NCI-H1417 treated with DMSO at 0.1 percent for 48 hours (cell line): ENCODE data around the gene PARN.
"Not testable (repeated sequence)": the region's sequence is repeated elsewhere in the genome, so short reads cannot be mapped to it uniquely, and the experiment has no call there.

Source experiments
- DNase-seq: peaks from one replicate; lab custom pipeline; 2025; lab: John Stamatoyannopoulos, UW

Gene PARN

DNA sequence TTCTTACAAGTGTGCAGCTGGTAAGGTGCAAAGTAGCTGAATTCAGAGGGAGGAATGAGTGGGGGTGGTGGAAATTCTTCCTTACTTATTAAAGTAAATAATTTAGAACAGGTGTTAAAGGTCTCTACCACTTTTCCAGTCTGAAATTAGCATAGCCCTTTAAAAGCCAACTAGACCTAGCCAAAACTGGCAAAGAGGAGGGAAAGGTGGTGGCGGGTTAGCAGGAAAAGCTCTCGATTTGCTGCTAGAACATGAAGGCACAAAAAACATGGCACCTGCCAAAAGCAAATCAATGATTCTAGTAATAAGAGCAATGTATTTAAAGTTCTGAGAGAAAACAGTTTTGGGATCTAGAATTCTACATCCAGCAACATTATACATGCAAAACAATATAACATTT, 157.7 kb downstream of the PARN start:
- DNase-seq = no peak

GRCh38 chr16:14470788-14471187, 159.3 kb downstream of the PARN start:
- DNase-seq = no peak

DNA sequence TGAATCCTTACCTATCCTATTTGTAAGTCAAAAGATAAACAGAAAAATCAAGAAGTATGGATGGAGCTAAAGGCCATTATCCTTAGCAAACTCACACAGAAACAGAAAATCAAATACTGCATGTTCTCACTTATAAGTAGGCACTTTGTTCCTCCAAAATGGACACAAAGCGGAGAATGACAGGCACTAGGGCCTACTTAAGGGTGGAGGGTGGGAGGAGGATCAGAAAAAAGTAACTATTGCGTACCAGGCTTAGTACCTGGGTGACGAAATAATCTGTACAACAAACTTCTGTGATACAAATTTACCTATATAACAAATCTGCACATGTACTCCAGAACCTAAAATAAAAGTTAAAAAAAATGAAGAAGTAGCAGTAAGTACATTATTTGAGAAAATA, 164.3 kb downstream of the PARN start:
- DNase-seq = no peak

GRCh38 chr16:14464796-14465195, 165.3 kb downstream of the PARN start:
- DNase-seq = no peak

DNA sequence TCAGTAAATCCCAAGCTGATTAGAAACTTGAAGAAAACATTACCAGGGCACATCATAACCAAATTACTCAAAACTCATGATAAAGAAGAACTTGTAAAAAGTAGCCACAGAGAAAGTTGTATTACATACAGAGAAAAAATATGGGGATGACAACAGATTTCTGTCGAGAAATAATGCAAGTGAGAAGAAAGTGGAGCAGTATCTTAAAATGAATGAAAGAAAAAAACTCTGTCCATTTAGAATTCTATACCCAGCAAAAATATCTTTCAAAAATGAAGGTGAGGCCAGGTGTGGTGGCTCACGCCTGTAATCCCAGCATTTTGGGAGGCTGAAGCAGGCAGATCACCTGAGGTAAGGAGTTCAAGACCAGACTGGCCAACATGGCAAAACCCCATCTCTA, 165.9 kb downstream of the PARN start:
- no peak for DNase-seq

GRCh38 chr16:14462811-14463210, 167.2 kb downstream of the PARN start:
- DNase-seq = no peak

GRCh38 chr16:14460726-14461125, 169.3 kb downstream of the PARN start:
- no peak for DNase-seq

- no peak for DNase-seq
Measured at GRCh38 chr16:14458576-14458975, 171.5 kb downstream of the PARN start.

GRCh38 chr16:14456793-14457481, 173.1 kb downstream of the PARN start:
- DNase-seq = no peak

GRCh38 chr16:14455573-14455972, 174.5 kb downstream of the PARN start:
- DNase-seq = no peak

- DNase-seq = no peak
Measured at GRCh38 chr16:14454391-14454790, 175.7 kb downstream of the PARN start.

DNA sequence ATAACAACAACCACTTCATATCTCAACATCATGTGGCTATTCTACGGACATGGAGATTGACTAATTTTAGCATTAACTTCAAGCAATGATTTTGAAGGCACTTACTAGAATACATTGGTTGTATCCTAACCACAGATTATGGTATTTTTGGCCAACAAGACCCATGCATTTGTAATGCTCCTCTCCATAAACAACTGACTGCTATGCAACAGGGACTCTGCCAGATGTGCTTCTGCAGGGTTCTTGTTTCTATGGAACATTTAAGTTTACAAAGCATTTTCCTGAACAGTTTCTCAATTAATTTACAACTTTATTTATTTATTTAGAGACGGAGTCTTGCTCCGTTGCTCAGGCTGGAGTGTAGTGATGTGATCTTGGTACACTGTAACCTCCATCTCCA, 178.0 kb downstream of the PARN start:
- DNase-seq = no peak

GRCh38 chr16:14450846-14451245, 179.2 kb downstream of the PARN start:
- DNase-seq = no peak

DNA sequence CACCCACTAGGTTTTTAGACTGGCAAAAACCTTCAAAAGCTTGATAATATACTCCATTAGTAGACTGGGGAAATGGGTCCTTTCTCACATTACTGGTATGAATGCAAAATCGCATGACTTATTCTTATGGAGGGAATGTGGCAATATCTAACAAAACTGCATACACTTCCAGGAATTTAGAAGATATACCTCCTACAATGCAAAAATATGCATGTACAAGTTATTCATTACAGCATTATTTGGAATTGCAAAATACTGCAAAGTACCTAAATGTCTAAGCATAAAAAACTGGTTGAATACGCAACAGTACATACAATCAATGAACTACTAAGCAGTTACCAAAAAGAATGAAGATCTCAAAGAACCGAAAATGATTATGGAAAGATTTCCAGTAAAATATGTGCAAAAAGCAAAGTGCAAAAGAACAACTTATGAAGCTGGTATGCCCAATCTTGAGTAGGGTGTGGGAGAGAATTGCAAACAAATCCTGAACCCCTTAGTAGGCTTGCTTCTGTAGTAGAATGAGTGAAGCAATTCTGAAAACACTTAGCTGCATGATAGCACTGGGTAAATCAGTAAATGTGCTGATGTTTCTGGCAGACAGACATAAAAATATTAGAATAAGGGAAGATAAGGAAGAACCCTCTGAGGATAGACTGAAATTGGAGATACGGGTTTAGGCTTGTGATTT, 180.1 kb downstream of the PARN start:
- DNase-seq = no peak

DNA sequence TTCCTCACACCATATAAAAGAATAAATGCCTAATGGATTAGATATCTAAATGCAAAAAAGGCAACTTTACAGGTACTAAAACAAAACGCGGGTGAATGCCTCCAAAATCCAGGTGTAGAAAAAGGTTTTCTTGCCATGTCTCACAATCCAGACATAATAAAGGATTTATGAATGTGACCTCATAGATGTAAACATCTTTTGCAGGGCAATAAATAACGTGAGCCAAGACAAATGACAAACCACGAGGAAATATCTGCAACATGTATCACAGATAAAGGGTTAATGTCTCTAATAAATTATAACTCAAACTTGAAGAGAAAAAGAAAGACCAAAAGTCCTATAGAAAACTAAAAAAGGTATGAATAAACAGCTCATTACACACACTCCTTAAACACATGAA, 180.7 kb downstream of the PARN start:
- DNase-seq = no peak

- DNase-seq = no peak
Measured at GRCh38 chr16:14448879-14449278, 181.2 kb downstream of the PARN start.

GRCh38 chr16:14447783-14448182, 182.3 kb downstream of the PARN start:
- no peak for DNase-seq

DNA sequence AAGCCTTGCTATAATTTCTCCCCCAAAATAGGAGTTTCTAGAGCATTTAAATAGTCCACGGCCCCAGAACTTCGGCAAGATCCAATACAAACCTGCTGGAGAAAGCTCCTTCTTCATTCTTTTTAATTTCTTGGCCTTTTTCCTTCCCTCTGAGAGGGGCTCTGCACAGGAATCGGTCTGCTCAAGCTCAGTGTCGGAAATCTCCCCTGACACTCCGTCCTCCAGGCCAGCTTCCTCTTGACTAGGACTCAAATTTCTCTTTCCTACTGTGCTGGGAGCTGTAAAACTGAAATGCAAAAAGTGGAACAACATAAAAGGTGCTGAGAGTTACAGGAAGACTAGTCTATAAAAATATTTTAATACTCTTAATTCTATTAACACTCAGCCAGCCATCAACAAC, 183.3 kb downstream of the PARN start:
- no peak for DNase-seq

DNA sequence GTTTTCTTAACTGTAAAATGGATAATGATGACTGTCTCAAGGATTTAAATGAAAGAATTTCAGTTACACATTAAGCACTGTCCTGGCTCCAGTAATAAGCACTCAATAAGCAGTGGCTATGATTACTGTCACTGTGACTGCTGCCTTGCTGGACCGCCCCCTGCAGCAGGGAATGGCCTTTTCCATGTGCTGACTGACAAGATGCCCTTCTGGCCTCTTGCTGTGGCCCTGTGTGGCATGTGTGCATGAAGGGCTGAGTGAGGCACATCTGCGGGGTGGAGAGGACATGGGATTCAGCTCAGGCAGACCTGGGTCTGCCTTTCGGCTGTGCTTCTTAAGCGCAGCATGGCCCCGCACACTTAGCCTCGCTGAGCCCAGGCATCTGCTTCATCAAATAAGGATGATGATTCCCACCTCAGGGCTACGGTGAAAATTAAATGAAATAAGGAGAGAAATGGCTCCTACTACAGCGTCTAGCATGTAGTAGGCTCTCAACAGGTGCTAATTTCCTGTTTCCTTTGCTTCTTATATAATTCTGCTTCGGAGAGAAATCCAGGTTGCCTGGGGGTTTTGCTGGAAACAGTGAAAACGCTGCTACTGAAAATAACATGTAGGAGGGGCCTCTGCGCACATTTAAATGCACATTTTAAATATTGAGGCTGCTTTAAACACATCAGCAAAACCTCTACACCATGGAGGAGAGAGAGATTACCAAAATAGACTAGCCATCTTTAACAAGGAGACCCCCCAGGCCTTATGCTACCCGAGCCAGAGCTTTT, 183.9 kb downstream of the PARN start:
- no peak for DNase-seq

GRCh38 chr16:14444979-14445810, 184.9 kb downstream of the PARN start:
- no peak for DNase-seq

DNA sequence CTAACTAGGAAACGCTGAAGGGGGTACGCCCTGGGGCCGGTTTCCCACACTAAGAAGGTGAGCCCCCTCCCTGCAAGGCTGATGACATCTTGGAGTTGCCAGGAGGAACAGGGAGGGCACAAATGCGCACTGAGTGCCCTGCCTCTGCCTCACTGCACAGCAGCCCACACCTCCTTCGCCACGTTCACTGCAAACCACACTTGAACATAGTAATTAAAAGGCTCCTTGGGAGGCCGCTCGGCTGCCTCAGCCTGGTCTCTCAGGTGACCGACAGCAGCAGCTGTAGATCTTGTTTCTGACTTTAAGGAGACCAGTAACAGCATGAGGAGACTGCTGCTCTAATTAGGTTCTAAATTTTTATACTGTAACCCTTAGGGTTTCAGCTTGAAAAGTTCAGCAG, 188.5 kb downstream of the PARN start:
- DNase-seq = not testable (repeated sequence)

DNA sequence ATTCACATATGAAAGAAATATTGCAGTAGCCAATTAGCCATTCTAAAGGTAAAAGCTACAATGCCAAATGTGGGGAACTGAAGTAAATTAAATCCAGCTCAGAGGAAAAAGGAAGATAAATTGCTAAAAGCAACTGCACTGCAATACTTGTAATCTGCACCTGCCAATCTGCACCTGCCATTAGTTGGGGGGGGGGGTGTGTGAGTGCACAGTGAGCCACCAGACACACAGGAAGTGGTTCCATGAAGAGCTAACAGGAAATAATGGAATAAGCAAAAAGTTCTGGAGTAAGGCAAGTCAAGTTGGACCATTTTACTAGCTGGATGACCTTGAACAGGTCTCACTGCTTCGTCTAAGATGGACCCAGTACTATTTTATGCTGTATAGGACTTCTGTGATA, 191.8 kb downstream of the PARN start:
- no peak for DNase-seq
